ENCODE data around the gene RASGRP4. TPM values are rescaled to one million over a fixed set of nuclear protein-coding genes. Genes with fewer than 3 reads are reported as not detected.

Gene RASGRP4
- total and polyA plus RNA-seq, 10 of the 15 experiments (the other 5 are each of a cell fraction or from before 2014, with no cell fraction given), result 0.24 to 7.4 (median 3.3) TPM

DNA sequence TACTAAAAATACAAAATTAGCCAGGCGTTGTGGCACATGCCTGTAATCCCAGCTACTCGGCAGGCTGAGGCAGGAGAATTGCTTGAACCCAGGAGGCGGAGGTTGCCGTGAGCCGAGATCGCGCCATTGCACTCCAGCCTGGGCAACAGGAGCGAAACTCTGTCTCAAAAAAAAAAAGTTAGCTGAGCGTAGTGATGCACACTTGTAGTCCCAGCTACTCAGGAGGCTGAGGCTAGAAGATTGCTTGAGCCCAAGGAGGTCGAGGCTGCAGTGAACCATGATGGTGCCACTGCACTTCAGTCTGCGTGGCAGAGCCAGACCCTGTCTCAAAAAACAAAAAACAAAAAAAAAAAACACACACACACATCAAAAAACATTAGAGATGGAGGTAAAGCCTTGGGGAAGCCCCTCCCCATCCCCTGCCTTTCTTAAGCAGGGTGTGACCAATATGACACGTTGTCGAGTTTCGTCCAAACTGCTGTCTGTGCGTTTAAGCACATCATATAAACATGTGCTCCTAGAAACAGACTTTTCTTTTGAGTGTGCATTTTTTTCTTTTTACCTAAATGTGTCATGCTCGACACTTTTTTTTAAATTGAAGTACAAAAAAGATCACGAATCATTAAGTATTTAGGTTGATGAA is 1.1 kb upstream of the RASGRP4 start (continued):
- TF ChIP-seq, protein P1, sequence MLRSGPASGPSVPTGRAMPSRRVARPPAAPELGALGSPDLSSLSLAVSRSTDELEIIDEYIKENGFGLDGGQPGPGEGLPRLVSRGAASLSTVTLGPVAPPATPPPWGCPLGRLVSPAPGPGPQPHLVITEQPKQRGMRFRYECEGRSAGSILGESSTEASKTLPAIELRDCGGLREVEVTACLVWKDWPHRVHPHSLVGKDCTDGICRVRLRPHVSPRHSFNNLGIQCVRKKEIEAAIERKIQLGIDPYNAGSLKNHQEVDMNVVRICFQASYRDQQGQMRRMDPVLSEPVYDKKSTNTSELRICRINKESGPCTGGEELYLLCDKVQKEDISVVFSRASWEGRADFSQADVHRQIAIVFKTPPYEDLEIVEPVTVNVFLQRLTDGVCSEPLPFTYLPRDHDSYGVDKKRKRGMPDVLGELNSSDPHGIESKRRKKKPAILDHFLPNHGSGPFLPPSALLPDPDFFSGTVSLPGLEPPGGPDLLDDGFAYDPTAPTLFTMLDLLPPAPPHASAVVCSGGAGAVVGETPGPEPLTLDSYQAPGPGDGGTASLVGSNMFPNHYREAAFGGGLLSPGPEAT (IDR thresholded peaks at IDR 0.05; ENCODE audit: low read depth), result peak; percentile 81; the same call in 1 of the 2 replicates
- TF ChIP-seq SP1 (IDR thresholded peaks at IDR 0.05; ENCODE audit: low read depth, low read length) (peak; percentile 26), MXI1 (IDR thresholded peaks at IDR 0.05; ENCODE audit: low read depth, low read length) (0 out of 2 replicates have a peak, but pooled peaks have one; percentile 50), BHLHE40 (IDR thresholded peaks at IDR 0.05; ENCODE audit: borderline replicate concordance in 1 of 2, low read depth in 2 of 2, low read length in 1 of 2) (peak; percentile 21 to 28; a peak in 1 of 4 replicates), JUNB (IDR thresholded peaks at IDR 0.05) (peak; percentile 89), IRF4 (IDR thresholded peaks at IDR 0.05; ENCODE audit: low read depth, low read length) (peak; percentile 56; the same call in 1 of the 2 replicates), HDGF (IDR thresholded peaks at IDR 0.05) (peak; percentile 62; the same call in 1 of the 2 replicates), NBN (IDR thresholded peaks at IDR 0.05) (peak; percentile 81)
- TF ChIP-seq, protein P2, sequence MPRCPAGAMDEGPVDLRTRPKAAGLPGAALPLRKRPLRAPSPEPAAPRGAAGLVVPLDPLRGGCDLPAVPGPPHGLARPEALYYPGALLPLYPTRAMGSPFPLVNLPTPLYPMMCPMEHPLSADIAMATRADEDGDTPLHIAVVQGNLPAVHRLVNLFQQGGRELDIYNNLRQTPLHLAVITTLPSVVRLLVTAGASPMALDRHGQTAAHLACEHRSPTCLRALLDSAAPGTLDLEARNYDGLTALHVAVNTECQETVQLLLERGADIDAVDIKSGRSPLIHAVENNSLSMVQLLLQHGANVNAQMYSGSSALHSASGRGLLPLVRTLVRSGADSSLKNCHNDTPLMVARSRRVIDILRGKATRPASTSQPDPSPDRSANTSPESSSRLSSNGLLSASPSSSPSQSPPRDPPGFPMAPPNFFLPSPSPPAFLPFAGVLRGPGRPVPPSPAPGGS (IDR thresholded peaks at IDR 0.05; ENCODE audit: borderline replicate concordance, insufficient read depth, low read depth, low read length, poor library complexity, severe bottlenecking), result peak; percentile 72

Measured in GM12878 (cell line).